Skin of body (tissue), 2 donors: Measurements from ENCODE around the gene PDE11A. TPM values are rescaled to one million over a fixed set of nuclear protein-coding genes. Genes with fewer than 3 reads are reported as not detected.
A peak's percentile ranks its signal among the peaks of the same experiment; 100 is the strongest.

Source experiments
- DNase-seq: peaks from one replicate; lab custom pipeline; 2025; lab: John Stamatoyannopoulos, UW
- total RNA-seq: library from RNA; depleted of rRNA; stranded (reverse); fragments of >200 nt; gene quantifications from one replicate; pipeline ENCODE4 v1.2.3, GENCODE V29; 2014

PDE11A gene
- total RNA-seq, 1 donor from 2014 or later = 0.39 TPM

DNA sequence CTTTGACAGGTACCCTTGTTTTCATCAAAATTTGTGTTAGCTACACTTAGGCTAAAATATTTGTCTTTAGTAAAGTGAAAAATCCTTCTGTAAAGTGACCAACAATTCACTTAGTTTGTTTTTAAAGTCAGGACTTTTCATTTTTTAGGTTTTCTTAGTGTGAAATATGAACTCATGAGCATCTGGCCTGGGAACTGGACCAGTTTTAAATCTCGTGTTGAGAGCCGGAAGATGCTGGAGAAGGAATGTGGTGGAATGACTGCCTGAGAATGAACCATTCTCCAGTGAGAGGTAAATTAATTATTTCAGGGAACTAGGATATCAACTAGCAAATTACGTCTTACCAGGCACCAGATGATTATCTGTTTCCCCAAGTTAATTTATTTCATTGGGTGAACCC lies 374.3 kb downstream of the PDE11A start:
- no peak for DNase-seq

DNA sequence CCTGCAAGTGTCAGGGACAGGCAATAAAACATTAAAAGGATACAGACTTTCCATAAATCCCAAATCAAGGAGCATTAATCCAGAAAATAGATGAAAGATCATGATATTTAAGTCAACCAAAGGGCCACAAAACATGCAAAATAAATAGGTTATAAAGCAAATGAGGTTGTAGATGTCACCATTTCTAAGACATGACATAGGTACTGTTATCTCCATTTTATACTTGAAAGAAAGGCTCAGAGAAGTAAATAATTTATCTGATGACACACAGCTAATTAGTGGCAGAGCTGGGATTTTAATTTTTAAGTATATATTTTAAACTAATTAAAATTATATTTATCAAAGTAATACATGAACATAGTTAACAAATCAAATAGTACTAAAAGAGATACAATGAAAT lies 378.2 kb downstream of the PDE11A start:
- DNase-seq = no peak

DNA sequence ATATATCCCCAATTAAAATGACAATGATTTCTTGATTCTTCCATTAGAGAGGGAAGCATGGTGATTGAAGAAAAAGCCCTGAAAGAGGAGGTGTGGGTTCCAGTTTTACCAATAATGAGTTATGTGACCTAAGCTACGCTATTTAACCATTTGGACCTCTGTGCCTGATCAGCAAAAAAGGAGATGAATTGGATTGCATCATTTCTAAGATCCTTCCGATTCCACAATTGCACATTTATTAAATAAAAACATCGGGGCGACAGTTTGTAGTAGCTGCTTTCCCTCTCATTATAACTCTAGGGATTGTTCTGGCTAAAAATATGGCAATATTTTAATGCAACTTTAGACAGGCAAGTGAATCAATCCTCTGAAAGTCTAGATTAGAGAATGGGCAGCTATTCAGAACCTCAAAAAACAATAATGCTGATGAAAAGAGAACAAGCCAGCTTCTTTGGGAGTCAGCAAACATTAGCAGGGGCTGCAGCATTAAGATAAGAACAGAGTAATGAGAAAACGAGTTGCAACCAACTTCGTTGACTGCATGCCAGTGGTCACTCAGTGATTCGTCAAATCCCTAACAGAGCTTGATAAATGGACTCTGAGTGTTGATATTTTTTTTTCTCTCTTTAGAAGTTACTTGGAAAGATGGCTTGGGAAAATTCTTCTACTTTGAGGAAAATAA lies 378.8 kb downstream of the PDE11A start:
- DNase-seq = no peak

DNA sequence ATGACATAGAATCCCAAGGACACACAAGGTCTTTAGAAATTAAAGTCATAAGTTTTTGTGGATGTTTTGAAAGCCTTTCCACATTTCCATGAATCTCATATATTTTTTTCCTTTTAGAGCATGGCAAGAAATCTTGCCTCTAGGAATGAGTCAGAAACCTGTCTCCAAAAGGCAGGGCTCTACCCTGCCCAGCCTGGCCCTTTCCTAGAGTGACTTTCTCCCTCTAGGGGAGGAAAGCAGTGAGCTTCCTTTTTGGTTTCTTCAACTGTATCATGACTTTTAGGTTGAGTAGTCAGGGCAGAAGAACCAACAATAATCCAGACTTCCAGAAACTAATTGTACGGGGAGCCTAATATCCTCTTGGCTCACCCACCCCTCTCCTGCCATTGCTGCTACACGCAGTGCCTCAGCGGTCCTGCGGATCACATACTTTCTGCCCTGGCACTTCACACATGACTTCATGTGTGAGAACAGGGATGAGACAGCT lies 379.8 kb downstream of the PDE11A start:
- no peak for DNase-seq

DNA sequence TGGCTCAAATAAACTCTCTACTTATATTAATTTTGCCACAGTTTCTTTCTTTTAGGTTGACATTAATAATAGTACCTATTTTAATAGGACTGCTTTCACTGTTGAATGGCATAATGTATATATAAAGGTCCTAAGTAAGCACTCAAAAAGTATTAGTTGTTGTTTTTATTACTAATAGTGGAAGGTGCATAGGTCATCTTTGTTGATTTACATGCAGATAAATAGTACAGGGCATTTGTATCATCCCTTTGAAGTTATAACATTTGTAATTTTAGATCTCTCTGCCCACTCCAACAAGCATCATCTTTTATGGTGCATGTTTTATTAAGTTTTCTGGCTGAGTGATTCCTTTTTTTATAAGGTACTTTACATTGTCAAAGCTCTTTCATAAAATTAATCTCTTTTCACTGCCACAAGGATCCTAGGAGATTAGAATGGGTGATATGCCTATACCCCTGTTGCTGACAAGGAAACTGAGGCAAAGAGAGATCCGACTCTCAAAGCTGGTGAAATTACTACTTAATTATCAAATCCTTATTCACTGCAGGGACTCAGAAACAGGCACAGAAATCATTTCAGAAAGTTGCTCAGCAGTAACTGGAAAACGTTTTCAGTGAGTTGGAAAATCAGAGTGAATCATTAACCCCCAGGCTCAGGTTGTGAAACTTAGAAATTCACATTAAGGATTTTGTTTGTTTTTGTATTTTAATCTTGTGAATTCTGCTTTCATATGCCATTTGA lies 380.4 kb downstream of the PDE11A start:
- no peak for DNase-seq

DNA sequence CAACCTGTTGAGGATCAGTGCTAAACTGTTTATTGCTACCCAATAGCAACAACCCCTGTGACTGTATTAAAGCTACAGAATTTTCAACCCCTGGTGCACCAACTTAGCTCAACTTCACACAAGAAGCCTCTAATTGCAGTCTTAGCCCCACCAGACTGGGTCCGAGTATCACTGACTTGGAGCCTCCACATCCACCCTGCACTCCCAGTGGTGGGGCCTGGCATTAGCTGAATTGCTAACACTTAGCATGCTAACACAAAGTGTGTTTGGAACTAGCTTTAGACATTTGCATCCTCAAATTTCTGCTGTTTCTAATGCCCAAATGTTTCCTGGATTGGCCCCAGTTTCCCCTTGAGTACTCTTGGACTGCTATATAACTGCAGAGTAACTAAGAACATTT lies 381.4 kb downstream of the PDE11A start:
- DNase-seq = no peak

DNA sequence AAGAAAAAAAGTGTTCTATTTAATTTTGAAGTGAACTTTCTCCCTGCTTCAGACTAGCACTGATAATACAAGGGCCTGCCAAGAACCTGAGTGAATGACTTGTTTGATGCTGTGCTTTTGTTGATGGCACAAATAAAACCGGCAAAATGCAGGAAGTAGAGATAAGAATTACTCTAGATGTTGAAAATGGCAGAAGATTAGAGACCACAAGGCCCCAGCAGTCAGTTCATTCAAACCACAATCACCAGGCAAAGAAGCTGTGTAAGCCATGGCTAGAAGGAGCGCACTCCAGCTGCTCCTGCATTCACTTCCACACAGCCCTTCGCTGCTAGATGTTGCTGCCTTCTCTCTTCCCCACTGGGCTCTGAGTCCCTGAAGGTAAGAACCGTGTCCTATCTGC lies 383.0 kb downstream of the PDE11A start:
- DNase-seq = no peak

DNA sequence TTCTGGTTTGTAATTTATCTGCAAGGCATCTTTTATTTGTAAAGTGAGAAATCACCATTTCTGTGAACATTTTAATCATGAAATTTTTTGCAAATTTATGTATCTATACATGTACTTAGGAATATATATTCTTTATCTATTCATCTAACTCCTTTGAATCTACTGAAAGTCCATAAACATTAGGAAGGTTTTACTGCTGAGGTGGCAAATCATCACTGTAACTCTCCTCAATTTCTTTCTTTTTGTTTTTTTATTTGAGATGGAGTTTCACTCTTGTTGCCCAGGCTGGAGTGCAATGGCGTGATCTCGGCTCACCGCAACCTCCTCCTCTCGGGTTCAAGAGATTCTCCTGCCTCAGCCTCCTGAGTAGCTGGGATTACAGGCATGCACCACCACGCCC lies 383.7 kb downstream of the PDE11A start:
- no peak for DNase-seq

DNA sequence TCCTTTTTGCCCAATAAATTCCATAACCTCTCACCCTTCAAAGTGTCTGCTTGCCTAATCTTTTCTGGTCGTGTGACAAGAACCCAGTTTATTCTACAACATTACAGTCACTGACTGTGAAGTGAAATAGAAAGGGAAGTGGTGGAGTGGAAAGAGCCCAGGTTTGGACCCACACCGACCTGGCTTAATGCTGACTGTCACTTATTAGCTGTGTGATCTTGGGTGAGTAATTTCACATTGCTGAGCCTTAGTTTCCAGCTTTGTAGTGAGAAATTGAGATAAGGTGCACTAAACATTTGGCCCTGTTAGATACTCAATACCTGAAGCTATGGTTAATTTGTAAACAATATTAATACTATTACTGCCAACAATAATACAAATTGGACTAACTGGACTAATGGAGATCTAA lies 388.9 kb downstream of the PDE11A start:
- DNase-seq = no peak

DNA sequence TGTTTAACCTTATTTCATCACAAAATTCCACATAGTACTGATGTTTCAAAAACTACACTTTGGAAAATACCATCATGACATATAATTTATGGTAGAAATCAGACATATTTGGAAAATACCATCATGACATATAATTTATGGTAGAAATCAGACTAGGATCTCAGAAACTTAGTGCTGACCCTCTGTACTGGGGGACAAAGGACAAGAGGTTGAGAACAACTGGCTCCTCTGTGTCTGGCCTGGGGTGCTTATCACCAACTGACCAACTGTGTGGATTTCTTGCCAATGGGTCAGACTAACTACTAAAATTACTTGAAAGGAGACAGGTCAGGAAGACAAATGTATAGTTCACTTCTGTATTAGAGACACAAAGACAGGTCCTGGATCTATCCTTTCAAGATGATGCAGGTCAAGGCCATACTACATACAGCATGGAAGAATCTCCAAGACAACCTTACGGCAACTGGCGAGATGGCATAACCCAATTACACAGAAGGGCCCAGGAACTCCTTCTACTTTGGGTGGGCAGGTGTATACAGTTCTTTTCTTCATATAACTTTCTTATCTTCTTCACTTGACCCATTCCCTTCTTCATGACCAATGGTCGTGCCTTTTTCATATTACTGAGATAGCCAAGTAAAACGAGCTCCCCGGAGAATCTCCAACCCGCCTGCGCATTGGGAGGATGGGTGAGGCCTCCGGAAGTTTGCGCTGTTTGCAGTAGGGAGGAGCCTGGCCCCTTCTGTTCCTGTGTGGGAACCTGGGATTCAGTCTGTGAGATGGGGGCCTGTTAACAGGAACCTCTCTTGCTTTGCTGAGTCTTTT lies 389.5 kb downstream of the PDE11A start:
- no peak for DNase-seq

DNA sequence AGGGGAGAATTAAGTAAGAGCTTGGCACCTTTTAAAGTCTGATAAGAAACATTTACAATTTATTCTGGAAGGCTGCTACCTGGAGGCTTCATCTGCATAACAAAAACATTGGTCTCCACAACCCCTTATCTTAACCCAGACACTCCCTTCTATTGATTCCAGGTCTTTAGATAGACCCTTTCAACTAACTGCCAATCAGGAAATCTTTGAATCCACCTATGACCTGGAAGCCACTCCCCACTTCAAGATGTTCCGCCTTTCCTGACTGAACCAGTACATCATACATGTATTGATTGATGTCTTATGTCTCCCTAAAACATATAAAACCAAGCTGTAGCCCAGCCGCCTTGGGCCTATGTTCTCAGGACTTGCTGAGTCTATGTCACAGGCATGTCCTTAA lies 390.6 kb downstream of the PDE11A start:
- no peak for DNase-seq

DNA sequence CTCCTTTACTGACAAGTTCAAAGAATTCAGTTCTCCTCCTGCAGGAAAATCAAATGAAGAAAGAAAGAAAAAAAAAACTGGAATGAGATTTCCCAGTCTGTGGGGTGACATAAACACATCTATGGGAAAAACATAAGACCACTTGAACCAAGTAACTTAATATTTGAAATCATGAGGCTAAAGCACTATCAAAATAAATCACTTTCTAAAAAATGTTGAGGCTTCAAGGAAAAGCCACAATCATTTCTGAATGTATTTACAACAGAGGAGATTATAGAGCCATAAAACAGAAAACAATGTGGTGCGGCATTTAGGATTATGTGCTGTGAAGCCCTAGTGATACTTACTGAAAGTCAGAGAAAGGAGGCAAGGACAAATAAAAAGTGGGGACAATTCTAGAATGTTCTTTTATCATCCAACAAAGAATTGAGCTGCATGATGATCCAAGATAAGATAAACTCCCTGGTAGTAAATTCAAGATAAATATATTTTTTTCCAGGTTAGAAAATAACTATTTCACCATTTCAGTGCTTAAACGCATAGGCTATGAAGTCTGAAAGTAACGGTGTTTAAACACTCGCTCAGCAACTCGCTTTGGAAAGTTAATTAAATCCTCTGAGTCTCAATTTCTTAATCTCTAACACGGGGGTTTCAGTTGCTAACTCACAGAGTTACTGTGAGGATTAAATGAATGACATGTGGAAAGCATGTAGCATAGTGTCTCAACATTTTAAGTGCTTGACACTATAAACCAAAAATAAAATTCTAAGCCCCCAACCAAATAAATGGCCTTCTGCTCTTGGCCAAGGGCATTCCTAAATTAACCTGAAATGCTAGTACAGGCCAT lies 391.5 kb downstream of the PDE11A start:
- DNase-seq = no peak

DNA sequence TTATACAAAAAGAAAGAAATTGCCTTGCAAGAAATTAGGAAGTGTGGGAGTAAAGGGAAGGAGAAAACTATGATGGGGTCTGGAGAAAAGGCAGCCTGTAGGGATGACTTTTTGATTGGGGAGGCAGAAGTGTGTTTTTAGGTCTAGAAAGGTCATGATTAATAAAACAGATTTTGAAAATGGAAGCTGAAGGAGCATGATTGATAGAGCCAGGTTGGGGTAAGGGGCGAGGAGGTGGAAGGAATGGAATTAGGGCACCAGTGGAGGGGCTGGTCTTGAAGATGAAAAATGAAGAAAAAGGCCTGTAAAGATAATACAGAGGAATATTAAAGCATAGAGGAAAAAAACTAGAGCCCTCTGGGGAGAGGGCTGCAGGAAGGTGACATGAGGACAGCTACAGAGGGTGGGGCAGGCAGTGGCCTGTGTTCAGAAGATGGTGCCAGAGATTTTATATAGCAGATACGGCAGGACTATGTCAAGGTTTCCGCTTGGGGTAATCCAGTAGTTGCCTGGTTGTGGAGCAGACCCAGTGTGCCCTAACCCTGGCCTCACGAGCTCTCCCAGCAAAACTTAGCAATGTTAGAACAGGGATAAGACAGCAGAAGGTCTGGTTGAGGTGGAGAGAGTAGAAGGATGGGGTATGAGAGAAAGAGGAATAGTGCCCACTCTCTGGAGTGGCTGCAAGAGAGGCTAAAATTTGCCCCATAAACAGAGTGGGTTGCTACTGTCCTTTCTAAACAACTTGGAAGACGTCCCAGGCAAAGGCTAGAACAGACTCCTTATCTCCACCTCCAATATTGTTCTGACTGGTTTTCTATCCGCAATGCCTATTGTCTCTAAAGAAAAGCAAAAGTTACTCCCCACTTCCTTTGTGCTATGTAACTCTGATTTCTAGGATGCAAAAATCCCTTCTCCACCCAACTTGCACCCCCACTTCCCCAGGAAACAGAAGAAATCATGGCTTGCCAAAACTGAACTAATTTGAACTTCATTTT lies 392.7 kb downstream of the PDE11A start:
- DNase-seq = no peak

DNA sequence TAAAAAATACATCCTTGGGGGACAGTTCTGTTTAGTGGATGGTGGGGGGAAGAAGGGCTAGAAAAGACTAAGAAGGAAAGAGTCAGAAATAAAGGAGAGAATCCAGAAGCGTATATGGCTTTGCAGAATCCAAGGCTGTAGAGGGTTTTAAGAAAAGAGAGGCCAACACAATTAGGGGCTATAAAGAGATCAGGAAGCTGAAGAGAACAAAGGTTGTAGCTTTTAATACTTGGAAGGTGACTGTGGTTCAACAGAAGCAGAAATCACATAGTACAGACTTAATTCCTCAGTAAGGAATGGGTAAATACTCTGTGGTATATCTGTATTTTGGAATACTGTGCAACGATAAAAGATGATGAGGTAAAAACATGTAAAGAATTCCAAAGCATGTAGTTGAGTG lies 393.6 kb downstream of the PDE11A start:
- no peak for DNase-seq

DNA sequence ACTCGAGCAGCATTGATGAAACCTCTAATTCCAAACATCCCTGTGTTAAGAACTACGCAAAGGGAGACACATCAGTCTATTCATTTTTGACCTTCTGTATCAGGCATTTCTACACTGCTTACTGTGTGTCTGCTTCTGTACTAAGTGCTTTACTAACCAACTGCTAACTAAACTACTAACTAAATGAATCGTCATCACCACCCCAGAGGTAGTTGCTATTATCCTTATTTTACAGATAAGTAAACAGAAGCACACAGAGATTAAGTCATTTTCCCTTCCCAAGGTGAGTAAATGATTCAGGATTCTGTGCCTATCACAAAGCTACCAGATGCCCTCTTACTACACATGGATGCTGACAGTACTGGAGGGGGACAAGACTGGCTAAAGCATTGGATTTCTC lies 395.9 kb downstream of the PDE11A start:
- DNase-seq = no peak

DNA sequence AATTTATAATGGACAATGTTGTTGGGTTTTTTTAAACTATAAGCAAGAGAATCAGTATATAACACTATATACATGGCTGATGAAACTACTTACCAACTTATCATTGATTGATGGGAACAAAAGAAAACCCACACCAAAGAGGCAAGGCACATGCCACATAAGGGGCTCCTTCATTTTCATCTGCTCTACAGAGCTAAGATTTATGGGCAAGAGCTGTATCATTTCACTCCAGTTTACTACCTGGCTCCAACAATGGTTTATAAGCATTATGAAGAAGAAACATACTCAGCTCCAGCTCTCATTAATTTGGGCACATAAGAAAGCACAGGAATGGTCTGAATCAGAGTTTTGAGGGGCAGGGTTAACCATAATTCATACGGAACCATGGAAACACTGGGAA lies 396.8 kb downstream of the PDE11A start:
- no peak for DNase-seq

DNA sequence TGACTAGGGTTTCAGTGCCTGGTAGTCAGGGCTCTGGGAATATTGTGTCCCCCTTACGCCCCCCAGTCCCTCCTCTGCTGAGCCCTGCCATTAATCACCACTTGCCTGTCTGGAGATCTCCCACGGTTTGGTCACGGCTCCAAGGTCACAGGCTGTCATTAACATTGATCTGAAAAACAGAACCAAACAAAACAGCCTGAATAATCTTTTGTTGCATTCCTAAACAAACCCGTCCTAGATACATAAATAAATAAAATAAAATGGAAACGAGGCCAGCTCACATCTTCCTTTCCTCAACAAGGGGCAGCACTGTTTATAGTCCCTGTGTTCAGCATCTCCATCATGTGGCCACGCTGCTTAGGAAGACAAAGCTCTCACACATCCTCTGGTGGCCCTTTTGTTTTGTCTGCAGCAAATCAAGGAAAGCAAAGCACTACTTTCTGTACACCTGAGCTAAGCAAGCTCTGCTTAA lies 397.2 kb downstream of the PDE11A start:
- DNase-seq = peak; percentile 11

DNA sequence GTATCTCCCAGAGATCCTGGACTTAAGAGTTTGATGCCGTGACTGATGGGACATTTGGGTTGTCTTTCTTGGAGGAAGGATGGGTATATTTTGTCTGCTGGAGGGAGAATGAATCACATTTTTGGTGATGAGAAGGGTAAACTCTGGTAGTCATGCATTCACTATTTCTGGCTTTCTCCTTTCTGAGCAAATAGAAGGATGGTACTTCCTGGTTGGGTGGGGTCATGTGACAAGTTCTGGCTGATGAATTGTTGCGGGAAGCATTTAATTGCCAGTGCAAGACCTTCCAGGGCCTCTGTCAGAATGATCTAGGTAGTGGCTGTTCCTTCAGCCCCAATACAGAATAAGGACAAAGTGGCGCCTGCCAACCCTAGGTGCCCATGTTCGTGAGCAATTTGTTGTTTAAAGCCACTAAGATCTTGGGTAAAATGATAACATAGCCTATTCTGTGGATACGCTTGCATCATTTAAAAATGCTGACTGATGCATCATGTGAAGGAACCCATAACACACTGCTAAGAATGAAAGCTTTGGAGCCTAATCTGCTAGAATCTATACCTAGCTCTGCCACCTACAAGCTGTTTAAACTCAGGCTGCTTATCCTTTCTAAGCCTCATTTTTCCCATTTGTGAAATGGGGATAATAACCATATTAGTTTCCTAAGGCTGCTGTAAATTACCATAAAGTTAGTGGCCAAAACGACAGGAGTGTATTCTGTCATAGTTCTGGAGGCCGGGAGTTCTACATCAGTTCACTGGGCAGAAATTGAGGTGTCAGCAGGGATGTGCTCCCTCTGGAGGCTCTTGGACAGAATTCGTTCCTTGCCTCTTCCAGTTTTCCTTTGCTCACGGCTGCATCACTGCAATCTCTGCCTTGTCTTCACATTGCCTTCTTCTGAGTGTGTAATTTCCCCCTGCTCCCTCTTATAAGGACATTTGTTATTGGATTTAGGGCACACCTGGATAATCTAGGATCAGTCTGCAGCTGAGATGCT lies 398.7 kb downstream of the PDE11A start:
- DNase-seq = no peak

DNA sequence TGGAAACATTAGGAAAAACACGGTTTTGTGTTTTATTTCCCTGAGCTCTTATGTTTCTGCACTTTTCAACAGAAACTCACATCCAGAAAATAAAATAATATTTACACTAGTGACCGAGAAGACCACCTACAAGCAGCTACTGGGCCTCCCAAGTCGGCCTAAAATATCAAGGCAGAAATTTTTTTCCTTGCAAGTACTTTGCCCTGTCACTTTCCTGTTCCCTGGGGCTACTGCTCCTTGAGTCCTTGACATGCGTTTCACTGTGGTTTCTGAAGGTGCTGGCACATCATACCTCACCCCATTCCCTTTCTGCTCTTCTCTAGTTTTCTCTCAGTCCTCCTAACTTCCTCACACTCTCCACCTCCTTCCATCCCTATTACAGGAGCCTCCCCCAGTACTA lies 400.9 kb downstream of the PDE11A start:
- no peak for DNase-seq
